Osteocyte (in vitro differentiated cells): Measurements from ENCODE around the gene PGGT1B. TPM values are rescaled to one million over a fixed set of nuclear protein-coding genes. Genes with fewer than 3 reads are reported as not detected.

Experiments used
- DNase-seq: peaks from one replicate; pipeline ENCODE4 v3.0.0; 2021; ENCODE audit warnings: mixed read lengths; ENCODE audit not compliant: unreplicated experiment; ENCODE audit errors: extremely low spot score
- H3K27ac Mint-ChIP-seq: one replicate; pipeline ENCODE4 v1.8.0; 2021; ENCODE audit warnings: mild to moderate bottlenecking, mixed read lengths; ENCODE audit not compliant: unreplicated experiment
- H3K27me3 Mint-ChIP-seq: one replicate; pipeline ENCODE4 v1.8.0; 2021; ENCODE audit warnings: mixed read lengths; ENCODE audit not compliant: unreplicated experiment
- H3K36me3 Mint-ChIP-seq: one replicate; pipeline ENCODE4 v1.8.0; 2021; ENCODE audit warnings: mixed read lengths; ENCODE audit not compliant: unreplicated experiment
- H3K4me1 Mint-ChIP-seq: one replicate; pipeline ENCODE4 v1.8.0; 2021; ENCODE audit warnings: mixed read lengths; ENCODE audit not compliant: unreplicated experiment
- H3K4me3 Mint-ChIP-seq: one replicate; pipeline ENCODE4 v1.8.0; 2021; ENCODE audit warnings: mild to moderate bottlenecking, moderate library complexity, mixed read lengths; ENCODE audit not compliant: unreplicated experiment
- H3K9me3 Mint-ChIP-seq: one replicate; pipeline ENCODE4 v1.8.0; 2021; ENCODE audit warnings: mixed read lengths; ENCODE audit not compliant: unreplicated experiment
- CTCF ChIP-seq: fragments of 200-600 bp; sonication (generic); IDR thresholded peaks from 2 replicates; pipeline ENCODE4 v1.5.0; 2021; ENCODE audit warnings: antibody characterized with exemption, mild to moderate bottlenecking, moderate library complexity
- long read RNA-seq: library from polyadenylated mRNA; unstranded; transcript quantifications from one replicate; pipeline ENCODE4 v2.0.0, GENCODE V29; 2021
- total RNA-seq: library from RNA; stranded (reverse); gene quantifications from 2 replicates; pipeline ENCODE4 v1.2.1, GENCODE V29; 2021

Gene PGGT1B
- total RNA-seq: 38.1 and 42.6 TPM in 2 replicates
- long read RNA-seq, full-length matches to known transcripts: 64 of 79 reads
- long read RNA-seq, partial matches to known transcripts: 3 of 79 reads
- long read RNA-seq, other reads (novel, unspliced or antisense): 12 of 79 reads

DNA sequence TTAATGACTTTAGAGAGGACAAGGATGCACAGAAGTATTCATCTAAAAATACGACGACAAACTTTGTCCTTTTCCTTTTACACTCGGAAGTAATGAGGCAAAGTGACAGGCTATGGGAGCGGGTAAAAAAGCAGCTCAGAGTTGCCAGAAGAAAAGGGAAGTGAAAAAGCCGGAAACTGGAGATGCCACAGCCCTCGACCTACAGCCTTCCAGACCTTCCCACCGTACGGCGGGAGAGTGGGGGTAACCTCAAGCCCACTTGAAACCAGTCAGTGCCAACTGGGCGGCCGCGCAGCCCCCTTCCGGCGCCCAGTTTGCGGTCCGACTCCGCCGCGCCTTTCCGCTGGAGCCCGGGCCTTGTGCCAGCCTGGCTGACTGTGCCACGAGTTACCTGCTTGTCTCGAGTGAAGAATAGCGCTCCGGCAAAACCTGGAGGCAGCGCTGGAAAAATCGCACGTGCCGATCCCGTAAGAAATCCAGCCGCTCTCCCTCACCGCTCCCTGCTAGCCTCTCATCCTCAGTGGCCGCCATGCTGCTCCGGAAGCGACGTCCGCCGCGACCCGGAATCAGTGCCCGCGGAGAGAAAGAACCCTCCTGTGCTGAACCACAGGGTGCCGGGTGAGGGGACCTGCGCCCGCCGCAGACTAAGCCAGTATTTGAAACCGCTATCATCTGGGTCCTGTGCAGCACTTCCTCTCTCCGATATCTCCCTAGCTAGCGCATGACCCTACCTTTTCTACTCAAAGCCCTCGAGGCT lies at the start of gene PGGT1B:
Gene PGGT1B (minus strand): TSS at position 557 of the 757 bp plus-strand sequence. CDS start 26 bp downstream, at position 531.
- Mint-ChIP-seq H3K9me3 (no peaks in the 10 kb centered on the region), H3K27ac (peak within 1 kb of the TSS; percentile 97), H3K27me3 (no peaks in the 10 kb centered on the region), H3K36me3 (peaks cover 5% of the 10 kb centered on the region), H3K4me3 (peak within 1 kb of the TSS; percentile 95), H3K4me1 (peaks cover 30% of the 10 kb centered on the region)
- TF ChIP-seq CTCF: no peak
- DNase-seq: peak; percentile 89

GRCh38 chr5:115309751-115310370 lies 47.2 kb upstream of the PGGT1B start:
- no peaks in the 10 kb centered on the region for H3K4me1 Mint-ChIP-seq
- H3K27me3 Mint-ChIP-seq: peaks cover 60% of the 10 kb centered on the region
- no peak for DNase-seq
- H3K9me3 Mint-ChIP-seq: no peaks in the 10 kb centered on the region
- peak; percentile 72 for TF ChIP-seq CTCF
- H3K36me3 Mint-ChIP-seq: no peaks in the 10 kb centered on the region
- H3K4me3 Mint-ChIP-seq: no peak overlapping the region
- no peak overlapping the region for H3K27ac Mint-ChIP-seq

DNA sequence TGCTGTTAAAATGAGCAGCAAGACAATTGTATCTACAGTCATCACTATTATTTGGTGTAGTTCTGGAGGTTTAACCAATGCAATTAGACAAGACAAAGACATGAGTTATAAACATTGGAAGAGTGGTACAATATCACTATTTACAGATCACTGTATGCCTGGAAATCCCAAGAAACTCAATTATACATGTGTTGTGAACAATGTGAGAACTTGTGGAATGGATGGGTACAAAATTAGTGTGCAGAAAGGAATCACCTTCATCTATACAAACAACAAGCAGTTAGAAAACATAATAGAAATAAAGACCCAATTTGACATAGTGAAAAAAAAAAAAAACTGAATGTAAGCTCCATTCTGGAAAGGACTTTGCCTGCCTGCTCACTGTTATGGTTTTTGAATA lies 46.1 kb upstream of the PGGT1B start:
- no peak overlapping the region for H3K4me3 Mint-ChIP-seq
- TF ChIP-seq CTCF: no peak
- no peaks in the 10 kb centered on the region for H3K36me3 Mint-ChIP-seq
- no peak for DNase-seq
- peaks cover 62% of the 10 kb centered on the region for H3K27me3 Mint-ChIP-seq
- no peaks in the 10 kb centered on the region for H3K9me3 Mint-ChIP-seq
- H3K27ac Mint-ChIP-seq: no peak overlapping the region
- no peaks in the 10 kb centered on the region for H3K4me1 Mint-ChIP-seq

GRCh38 chr5:115306011-115306536 lies 43.4 kb upstream of the PGGT1B start:
- Mint-ChIP-seq H3K36me3 (no peaks in the 10 kb centered on the region), H3K27ac (no peak overlapping the region), H3K4me1 (no peaks in the 10 kb centered on the region), H3K27me3 (peaks cover 66% of the 10 kb centered on the region), H3K9me3 (no peaks in the 10 kb centered on the region), H3K4me3 (no peak overlapping the region)
- no peak for DNase-seq
- TF ChIP-seq CTCF: no peak

DNA sequence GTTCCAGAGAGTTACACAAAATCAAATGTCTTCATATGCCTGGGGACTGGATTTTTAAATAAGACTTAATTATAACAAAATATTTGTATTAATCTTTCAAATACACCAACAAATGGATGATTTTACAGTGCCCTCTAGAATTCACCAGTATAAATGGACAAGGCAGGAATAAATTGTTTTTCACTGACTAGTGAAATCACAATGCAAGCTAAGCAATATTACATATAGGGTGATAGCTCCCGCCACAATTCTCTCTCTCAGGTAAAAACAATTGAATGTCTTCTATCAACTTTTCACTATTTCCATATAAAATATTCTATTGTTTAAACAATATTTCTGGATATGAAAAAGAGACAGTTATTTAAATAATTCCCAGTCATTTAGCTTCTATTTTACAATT lies 41.8 kb upstream of the PGGT1B start:
- peaks cover 72% of the 10 kb centered on the region for H3K27me3 Mint-ChIP-seq
- no peak for TF ChIP-seq CTCF
- no peak overlapping the region for H3K27ac Mint-ChIP-seq
- DNase-seq: no peak
- no peak overlapping the region for H3K4me3 Mint-ChIP-seq
- H3K9me3 Mint-ChIP-seq: no peaks in the 10 kb centered on the region
- H3K4me1 Mint-ChIP-seq: no peaks in the 10 kb centered on the region
- no peaks in the 10 kb centered on the region for H3K36me3 Mint-ChIP-seq
